HepG2 (cell line): ENCODE results near the gene COLEC12. TPM values are rescaled to one million over a fixed set of nuclear protein-coding genes. Genes with fewer than 3 reads are reported as not detected.

ENCODE experiments used
- ATAC-seq: fragments of 200-7000 bp; cut with Tn5 transposase; 3 replicates; pipeline ENCODE4 v1.9.1; 2020; ENCODE audit warnings: mild to moderate bottlenecking, moderate library complexity
- BruUV-seq: library from RNA; stranded (reverse); fragments of 400-500 nt; replicated peaks from 2 replicates; lab custom pipeline; 2021; lab: Mats Ljungman, UMichigan
- CTCF ChIA-PET: fragments of 300-600 bp; formaldehyde crosslinking; extraction: SDS; loops from one replicate; lab custom pipeline; 2021; ENCODE audit warnings: low total read pairs, inconsistent platforms, low intra/inter-chr PET ratio; lab: Yijun Ruan, JAX
- POLR2A ChIA-PET: fragments of 350-600 bp; sonication (Branson Sonifier 250); formaldehyde crosslinking; loops from one replicate; lab custom pipeline; 2020; ENCODE audit warnings: antibody characterized with exemption, inconsistent platforms; lab: Yijun Ruan, JAX
- DNase-seq: peaks from one replicate; pipeline ENCODE4 v3.0.0-alpha.2; 2015; ENCODE audit warnings: low spot score
- FAIRE-seq: peaks from 3 replicates; lab custom pipeline; 2011; peaks lifted over from hg19 to GRCh38; lab: Jason Lieb, UNC
- H2AFZ ChIP-seq: one replicate; pipeline ENCODE4 v1.6.1; 2011; ENCODE audit warnings: low read length, inconsistent platforms
- H3K27ac ChIP-seq: fragments of 300-600 bp; 3 replicates; pipeline ENCODE4 v1.8.0; 2011; ENCODE audit warnings: mixed run types, mild to moderate bottlenecking, mixed read lengths, low read length, inconsistent platforms; ENCODE audit not compliant: insufficient read depth; ENCODE audit errors: extremely low read length
- H3K27me3 ChIP-seq, 2 experiments: fragments of 200-600 bp in 1 of 2; 2 replicates in 1 of 2; 3 replicates in 1 of 2; pipeline versions ENCODE4 v1.6.0 to v1.8.0; 2011; ENCODE audit warnings: low read length in 2 of 2, mild to moderate bottlenecking in 2 of 2, moderate library complexity in 2 of 2, inconsistent platforms in 1 of 2; ENCODE audit not compliant: insufficient read depth in 2 of 2, control insufficient read depth in 1 of 2
- H3K36me3 ChIP-seq, 2 experiments: fragments of 200-600 bp in 1 of 2; replicated peaks in 1 of 2; 2 replicates in 1 of 2; 3 replicates in 1 of 2; pipeline versions ENCODE4 v1.5.1 to v1.8.0; 2011; ENCODE audit warnings: low read length in 2 of 2, inconsistent platforms in 1 of 2; ENCODE audit not compliant: insufficient read depth in 2 of 2, control insufficient read depth in 1 of 2
- H3K4me1 ChIP-seq: 2 replicates; pipeline ENCODE4 v1.5.1; 2012; ENCODE audit warnings: low read length, inconsistent platforms; ENCODE audit not compliant: insufficient read depth
- H3K4me2 ChIP-seq: 2 replicates; pipeline ENCODE4 v1.6.0; 2011; ENCODE audit warnings: low read depth, low read length, inconsistent platforms
- H3K4me3 ChIP-seq, 3 experiments: fragments of 200-600 bp in 1 of 3; sonication (generic), shearing (Covaris generic) in 1 of 3; replicated peaks in 1 of 3; 2 replicates each; pipeline ENCODE4 v1.5.1; 2011 to 2016; ENCODE audit warnings: low read length in 3 of 3, inconsistent platforms in 2 of 3, low read depth in 2 of 3, mild to moderate bottlenecking in 2 of 3, control low read depth in 1 of 3, mixed read lengths in 1 of 3; ENCODE audit not compliant: insufficient read depth in 1 of 3
- H3K79me2 ChIP-seq: one replicate; pipeline ENCODE4 v1.6.1; 2011; ENCODE audit warnings: low read length, inconsistent platforms; ENCODE audit not compliant: insufficient read depth
- H3K9ac ChIP-seq: 2 replicates; pipeline ENCODE4 v1.6.0; 2011; ENCODE audit warnings: mild to moderate bottlenecking, low read depth, low read length, inconsistent platforms; ENCODE audit not compliant: insufficient read depth
- H3K9me3 ChIP-seq: 2 replicates; pipeline ENCODE4 v1.5.1; 2012; ENCODE audit warnings: mild to moderate bottlenecking, low read length
- H4K20me1 ChIP-seq: 2 replicates; pipeline ENCODE4 v1.6.0; 2011; ENCODE audit warnings: inconsistent platforms, mild to moderate bottlenecking, low read length, moderate library complexity; ENCODE audit not compliant: insufficient read depth
- ATF7 ChIP-seq, 2 experiments: fragments of 450-650 bp in 1 of 2; sonication (generic) in 1 of 2; formaldehyde crosslinking in 1 of 2; IDR thresholded peaks; 2 replicates each; pipeline versions ENCODE4 v1.4.0 to v1.6.1; 2016 to 2020; ENCODE audit warnings: antibody characterized with exemption in 1 of 2, mild to moderate bottlenecking in 1 of 2, missing genetic modification reagents in 1 of 2
- NFATC3 ChIP-seq: sonication (generic); formaldehyde crosslinking; IDR thresholded peaks from 2 replicates; pipeline ENCODE4 v1.5.1; 2020; ENCODE audit warnings: mild to moderate bottlenecking, missing genetic modification reagents
- RELA ChIP-seq: sonication (generic); formaldehyde crosslinking; IDR thresholded peaks from 2 replicates; pipeline ENCODE4 v1.4.0; 2020; ENCODE audit warnings: missing genetic modification reagents
- TBX2 ChIP-seq: sonication (generic); formaldehyde crosslinking; IDR thresholded peaks from 2 replicates; pipeline ENCODE4 v1.5.0; 2020; ENCODE audit warnings: missing genetic modification reagents, mild to moderate bottlenecking, borderline replicate concordance
- TEAD2 ChIP-seq: sonication (generic); formaldehyde crosslinking; IDR thresholded peaks from 2 replicates; pipeline ENCODE4 v1.9.0; 2021; ENCODE audit warnings: missing genetic modification reagents
- ZNF367 ChIP-seq: sonication (generic); formaldehyde crosslinking; IDR thresholded peaks from 2 replicates; pipeline ENCODE4 v1.4.0; 2020; ENCODE audit warnings: missing genetic modification reagents, borderline replicate concordance
- WGBS: methylation state at CpG from one replicate; pipeline ENCODE4 v1.1.6; 2017; ENCODE audit warnings: low lambda C conversion rate; 5-methylcytosine and 5-hydroxymethylcytosine counted together
- in situ Hi-C: cut with HindIII; loops from 2 replicates; pipeline ENCODE4 v1.10.0; 2017; ENCODE audit warnings: low pct_unique_long_range_greater_than_20kb; ENCODE audit not compliant: extremely low pct_ligation_motif_present
- intact Hi-C: fragments of 100-400 bp; cut with micrococcal nuclease; formaldehyde crosslinking; loops from one replicate; pipeline ENCODE4 v1.10.0; 2022; ENCODE audit not compliant: unreplicated experiment
- polyA plus RNA-seq, 8 experiments: library from polyadenylated mRNA; depleted of rRNA in 3 of 8; stranded (reverse) in 7 of 8; unstranded in 1 of 8; fragments of >200 nt; fragmentation: Illumina TruSeq in 4 of 8; extraction: Trizol in 4 of 8; gene quantifications; 2 replicates each; pipeline versions ENCODE4 v1.2.1 to v1.2.3, GENCODE V29; 2011 to 2016; ENCODE audit warnings: low read depth in 4 of 8, missing spikeins in 1 of 8, mixed read lengths in 1 of 8; ENCODE audit not compliant: insufficient read depth in 1 of 8
- total RNA-seq, 5 experiments: library from RNA; depleted of rRNA; stranded (reverse); fragments of >200 nt; fragmentation: Illumina TruSeq; extraction: Trizol; gene quantifications; 2 replicates each; pipeline ENCODE4 v1.2.3, GENCODE V29; 2016; ENCODE audit warnings: low read depth in 1 of 5
- TF ChIP-seq, protein P1 (sequence below): IDR thresholded peaks from 2 replicates; pipeline ENCODE4 v1.6.1; 2018; ENCODE audit warnings: missing genetic modification reagents
- TF ChIP-seq, protein P2 (sequence below): sonication (generic); formaldehyde crosslinking; IDR thresholded peaks from 2 replicates; pipeline ENCODE4 v1.4.0; 2020; ENCODE audit warnings: mild to moderate bottlenecking, low read depth, missing genetic modification reagents
- TF ChIP-seq, protein P3 (sequence below): sonication (generic); formaldehyde crosslinking; IDR thresholded peaks from 2 replicates; pipeline ENCODE4 v1.4.0; 2020; ENCODE audit warnings: missing genetic modification reagents, mild to moderate bottlenecking, borderline replicate concordance

The COLEC12 gene
- total and polyA plus RNA-seq, 2 of the 13 experiments (the other 11 are each of a cell fraction or from before 2014, with no cell fraction given) = 0.02 to 0.11 TPM

DNA sequence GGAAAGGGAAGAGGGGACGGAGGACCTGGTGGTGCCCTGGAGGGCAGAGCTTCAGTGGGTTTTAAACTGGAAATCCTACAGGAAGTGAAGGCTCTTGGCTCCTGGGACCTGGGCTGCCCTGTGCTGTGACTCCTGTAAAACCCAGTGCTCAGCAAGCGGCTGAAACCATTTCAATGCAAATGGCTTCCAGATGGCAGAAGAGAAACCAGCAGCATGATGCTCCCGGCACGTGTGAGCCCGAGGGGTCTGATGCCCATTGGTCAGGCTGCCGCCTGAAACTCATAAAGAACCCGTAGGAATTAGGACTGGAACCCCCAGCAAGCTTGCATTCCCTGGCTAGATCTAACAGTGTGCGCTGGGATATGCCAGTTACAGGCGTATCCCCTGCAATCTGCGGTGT lies 123.4 kb downstream of the COLEC12 start (continued):
- TF ChIP-seq, protein P1, sequence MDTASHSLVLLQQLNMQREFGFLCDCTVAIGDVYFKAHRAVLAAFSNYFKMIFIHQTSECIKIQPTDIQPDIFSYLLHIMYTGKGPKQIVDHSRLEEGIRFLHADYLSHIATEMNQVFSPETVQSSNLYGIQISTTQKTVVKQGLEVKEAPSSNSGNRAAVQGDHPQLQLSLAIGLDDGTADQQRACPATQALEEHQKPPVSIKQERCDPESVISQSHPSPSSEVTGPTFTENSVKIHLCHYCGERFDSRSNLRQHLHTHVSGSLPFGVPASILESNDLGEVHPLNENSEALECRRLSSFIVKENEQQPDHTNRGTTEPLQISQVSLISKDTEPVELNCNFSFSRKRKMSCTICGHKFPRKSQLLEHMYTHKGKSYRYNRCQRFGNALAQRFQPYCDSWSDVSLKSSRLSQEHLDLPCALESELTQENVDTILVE = no peak
- TF ChIP-seq RELA (CRISPR knock-in tag) (no peak), NFATC3 (no peak)

DNA sequence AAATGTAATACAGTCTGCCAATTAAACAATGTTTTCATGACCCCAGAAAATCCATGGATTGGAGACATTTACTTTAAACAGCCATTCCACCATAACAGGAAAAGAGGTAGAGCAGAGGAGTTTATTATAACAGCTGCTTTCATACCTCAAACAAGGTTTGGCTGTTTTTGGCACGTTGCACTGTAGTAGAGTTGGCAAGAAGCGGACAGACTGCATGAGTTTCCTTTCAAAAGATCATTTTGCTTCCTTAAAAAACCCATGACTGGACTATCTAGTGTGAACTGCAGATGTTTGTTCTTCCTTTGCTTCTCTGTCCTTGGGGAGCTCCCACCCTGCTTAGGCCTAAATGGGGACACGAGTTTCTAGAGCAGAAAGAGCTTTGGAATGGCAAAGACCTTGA lies 124.2 kb downstream of the COLEC12 start:
- no peak for FAIRE-seq

More for the DNA sequence above, 124.2 kb downstream of the COLEC12 start:
- no peak for DNase-seq
- Histone ChIP-seq H3K4me2 (no peak overlapping the region), H2AFZ (no peak overlapping the region), H3K9ac (no peak overlapping the region), H3K9me3 (no peaks in the 10 kb centered on the region), H3K27me3 (0 out of 5 replicates have a peak, but pooled peaks cover 0 to 9% of the 10 kb centered on the region in 2 experiments), H3K79me2 (no peaks in the 10 kb centered on the region), H3K36me3 (no peaks in the 10 kb centered on the region), H4K20me1 (no peaks in the 10 kb centered on the region), H3K4me1 (no peaks in the 10 kb centered on the region), H3K27ac (no peak overlapping the region), H3K4me3 (no peak overlapping the region)
- ChIA-PET CTCF (no interaction called here), POLR2A (no interaction called here)
- intact Hi-C loops (no loop called here), in situ Hi-C loops (no loop called here)
- 43% methylated on average over 3 of the region's 3 CpGs for WGBS
- no TSS peak for BruUV-seq
- TF ChIP-seq, protein P2, sequence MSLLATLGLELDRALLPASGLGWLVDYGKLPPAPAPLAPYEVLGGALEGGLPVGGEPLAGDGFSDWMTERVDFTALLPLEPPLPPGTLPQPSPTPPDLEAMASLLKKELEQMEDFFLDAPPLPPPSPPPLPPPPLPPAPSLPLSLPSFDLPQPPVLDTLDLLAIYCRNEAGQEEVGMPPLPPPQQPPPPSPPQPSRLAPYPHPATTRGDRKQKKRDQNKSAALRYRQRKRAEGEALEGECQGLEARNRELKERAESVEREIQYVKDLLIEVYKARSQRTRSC (CRISPR knock-in tag) = no peak
- TF ChIP-seq, protein P3, sequence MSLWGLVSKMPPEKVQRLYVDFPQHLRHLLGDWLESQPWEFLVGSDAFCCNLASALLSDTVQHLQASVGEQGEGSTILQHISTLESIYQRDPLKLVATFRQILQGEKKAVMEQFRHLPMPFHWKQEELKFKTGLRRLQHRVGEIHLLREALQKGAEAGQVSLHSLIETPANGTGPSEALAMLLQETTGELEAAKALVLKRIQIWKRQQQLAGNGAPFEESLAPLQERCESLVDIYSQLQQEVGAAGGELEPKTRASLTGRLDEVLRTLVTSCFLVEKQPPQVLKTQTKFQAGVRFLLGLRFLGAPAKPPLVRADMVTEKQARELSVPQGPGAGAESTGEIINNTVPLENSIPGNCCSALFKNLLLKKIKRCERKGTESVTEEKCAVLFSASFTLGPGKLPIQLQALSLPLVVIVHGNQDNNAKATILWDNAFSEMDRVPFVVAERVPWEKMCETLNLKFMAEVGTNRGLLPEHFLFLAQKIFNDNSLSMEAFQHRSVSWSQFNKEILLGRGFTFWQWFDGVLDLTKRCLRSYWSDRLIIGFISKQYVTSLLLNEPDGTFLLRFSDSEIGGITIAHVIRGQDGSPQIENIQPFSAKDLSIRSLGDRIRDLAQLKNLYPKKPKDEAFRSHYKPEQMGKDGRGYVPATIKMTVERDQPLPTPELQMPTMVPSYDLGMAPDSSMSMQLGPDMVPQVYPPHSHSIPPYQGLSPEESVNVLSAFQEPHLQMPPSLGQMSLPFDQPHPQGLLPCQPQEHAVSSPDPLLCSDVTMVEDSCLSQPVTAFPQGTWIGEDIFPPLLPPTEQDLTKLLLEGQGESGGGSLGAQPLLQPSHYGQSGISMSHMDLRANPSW (CRISPR knock-in tag) = no peak
- no peak for TF ChIP-seq ATF7 (IDR thresholded peaks at IDR 0.05)
- TF ChIP-seq ATF7 (CRISPR knock-in tag; IDR thresholded peaks at IDR 0.05) = no peak
- TF ChIP-seq ZNF367 (CRISPR knock-in tag) = no peak
- no peak for TF ChIP-seq TEAD2
- TF ChIP-seq TBX2 (CRISPR knock-in tag) = no peak
- ATAC-seq = no peak
